ENCODE measurements around the gene PRPF31. TPM values are rescaled to one million over a fixed set of nuclear protein-coding genes. Genes with fewer than 3 reads are reported as not detected.

The PRPF31 gene
- polyA plus RNA-seq, 1 donor from 2014 or later: 76.6 TPM

DNA sequence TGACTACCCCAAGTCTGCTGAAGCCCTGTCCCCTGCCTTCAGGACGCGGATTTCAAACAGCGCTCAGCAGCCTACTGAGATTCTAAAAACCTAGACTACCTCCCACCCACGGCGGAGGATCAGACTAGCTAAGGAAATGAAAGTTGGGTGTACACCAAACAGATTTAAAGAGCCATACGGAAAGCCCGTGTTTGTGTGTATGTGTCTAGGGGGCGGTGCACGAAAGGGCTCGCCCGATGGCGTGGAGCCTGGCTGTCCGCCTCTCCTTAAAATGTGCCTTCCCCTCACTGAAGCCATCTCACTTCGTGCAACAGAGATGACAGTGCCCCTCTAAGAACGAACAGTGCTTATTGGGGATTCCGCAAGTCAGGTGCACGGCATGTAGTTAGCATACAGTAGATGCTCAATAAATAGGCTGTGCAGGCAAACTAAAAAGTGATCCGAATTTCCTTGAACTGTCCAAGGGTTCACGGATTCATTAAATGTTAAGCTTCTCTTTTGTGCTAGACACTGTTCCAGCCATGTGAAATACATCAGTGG, 43.3 kb downstream of the PRPF31 start:
- H3F3A ChIP-seq (ENCODE audit: insufficient read depth, low read length, poor library complexity, severe bottlenecking): no peaks in the 10 kb centered on the region
- no peaks in the 10 kb centered on the region for H3K9me2 ChIP-seq (ENCODE audit: insufficient read depth, low read length)
- H3K36me3 ChIP-seq (ENCODE audit: insufficient read depth, low read length): no peaks in the 10 kb centered on the region
- H3K27me3 ChIP-seq (ENCODE audit: insufficient read depth, low read depth, low read length): no peaks in the 10 kb centered on the region
- H3K4me3 ChIP-seq (ENCODE audit: low read length): peak overlapping the region; percentile 79
- H3K79me2 ChIP-seq (replicated peaks; ENCODE audit: insufficient read depth, low read length): peaks cover 9% of the 10 kb centered on the region
- no peaks in the 10 kb centered on the region for H4K20me1 ChIP-seq (ENCODE audit: insufficient read depth)
- no peak for TF ChIP-seq POLR2AphosphoS5 (IDR thresholded peaks at IDR 0.05)
- TF ChIP-seq SMC3 (conservative IDR thresholded peaks at IDR 0.05; ENCODE audit: poor library complexity): no peak
- no peak for TF ChIP-seq RAD21 (conservative IDR thresholded peaks at IDR 0.05)
- TF ChIP-seq, protein P1, sequence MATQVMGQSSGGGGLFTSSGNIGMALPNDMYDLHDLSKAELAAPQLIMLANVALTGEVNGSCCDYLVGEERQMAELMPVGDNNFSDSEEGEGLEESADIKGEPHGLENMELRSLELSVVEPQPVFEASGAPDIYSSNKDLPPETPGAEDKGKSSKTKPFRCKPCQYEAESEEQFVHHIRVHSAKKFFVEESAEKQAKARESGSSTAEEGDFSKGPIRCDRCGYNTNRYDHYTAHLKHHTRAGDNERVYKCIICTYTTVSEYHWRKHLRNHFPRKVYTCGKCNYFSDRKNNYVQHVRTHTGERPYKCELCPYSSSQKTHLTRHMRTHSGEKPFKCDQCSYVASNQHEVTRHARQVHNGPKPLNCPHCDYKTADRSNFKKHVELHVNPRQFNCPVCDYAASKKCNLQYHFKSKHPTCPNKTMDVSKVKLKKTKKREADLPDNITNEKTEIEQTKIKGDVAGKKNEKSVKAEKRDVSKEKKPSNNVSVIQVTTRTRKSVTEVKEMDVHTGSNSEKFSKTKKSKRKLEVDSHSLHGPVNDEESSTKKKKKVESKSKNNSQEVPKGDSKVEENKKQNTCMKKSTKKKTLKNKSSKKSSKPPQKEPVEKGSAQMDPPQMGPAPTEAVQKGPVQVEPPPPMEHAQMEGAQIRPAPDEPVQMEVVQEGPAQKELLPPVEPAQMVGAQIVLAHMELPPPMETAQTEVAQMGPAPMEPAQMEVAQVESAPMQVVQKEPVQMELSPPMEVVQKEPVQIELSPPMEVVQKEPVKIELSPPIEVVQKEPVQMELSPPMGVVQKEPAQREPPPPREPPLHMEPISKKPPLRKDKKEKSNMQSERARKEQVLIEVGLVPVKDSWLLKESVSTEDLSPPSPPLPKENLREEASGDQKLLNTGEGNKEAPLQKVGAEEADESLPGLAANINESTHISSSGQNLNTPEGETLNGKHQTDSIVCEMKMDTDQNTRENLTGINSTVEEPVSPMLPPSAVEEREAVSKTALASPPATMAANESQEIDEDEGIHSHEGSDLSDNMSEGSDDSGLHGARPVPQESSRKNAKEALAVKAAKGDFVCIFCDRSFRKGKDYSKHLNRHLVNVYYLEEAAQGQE (IDR thresholded peaks at IDR 0.05; ENCODE audit: borderline replicate concordance): no peak
- no peak for TF ChIP-seq MXI1 (conservative IDR thresholded peaks at IDR 0.05; ENCODE audit: poor library complexity, severe bottlenecking)
- no peak for TF ChIP-seq TAF1 (IDR thresholded peaks at IDR 0.05; ENCODE audit: low read depth)
- TF ChIP-seq EP300 (conservative IDR thresholded peaks at IDR 0.05; ENCODE audit: poor library complexity, severe bottlenecking): no peak
- no peak for TF ChIP-seq EZH2 (IDR thresholded peaks at IDR 0.05; ENCODE audit: borderline replicate concordance, insufficient read depth, low read length, poor library complexity, severe bottlenecking)
- TF ChIP-seq, protein P2, sequence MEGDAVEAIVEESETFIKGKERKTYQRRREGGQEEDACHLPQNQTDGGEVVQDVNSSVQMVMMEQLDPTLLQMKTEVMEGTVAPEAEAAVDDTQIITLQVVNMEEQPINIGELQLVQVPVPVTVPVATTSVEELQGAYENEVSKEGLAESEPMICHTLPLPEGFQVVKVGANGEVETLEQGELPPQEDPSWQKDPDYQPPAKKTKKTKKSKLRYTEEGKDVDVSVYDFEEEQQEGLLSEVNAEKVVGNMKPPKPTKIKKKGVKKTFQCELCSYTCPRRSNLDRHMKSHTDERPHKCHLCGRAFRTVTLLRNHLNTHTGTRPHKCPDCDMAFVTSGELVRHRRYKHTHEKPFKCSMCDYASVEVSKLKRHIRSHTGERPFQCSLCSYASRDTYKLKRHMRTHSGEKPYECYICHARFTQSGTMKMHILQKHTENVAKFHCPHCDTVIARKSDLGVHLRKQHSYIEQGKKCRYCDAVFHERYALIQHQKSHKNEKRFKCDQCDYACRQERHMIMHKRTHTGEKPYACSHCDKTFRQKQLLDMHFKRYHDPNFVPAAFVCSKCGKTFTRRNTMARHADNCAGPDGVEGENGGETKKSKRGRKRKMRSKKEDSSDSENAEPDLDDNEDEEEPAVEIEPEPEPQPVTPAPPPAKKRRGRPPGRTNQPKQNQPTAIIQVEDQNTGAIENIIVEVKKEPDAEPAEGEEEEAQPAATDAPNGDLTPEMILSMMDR (IDR thresholded peaks at IDR 0.05; ENCODE audit: poor library complexity, severe bottlenecking): no peak
- peak overlapping the region; percentile 99 for H3K4me2 ChIP-seq (ENCODE audit: low read length)
- H3K9me3 ChIP-seq (ENCODE audit: low read length): no peaks in the 10 kb centered on the region
- peak overlapping the region; percentile 91 for H3K27ac ChIP-seq (ENCODE audit: low read length)
- H2AFZ ChIP-seq (ENCODE audit: low read depth, low read length): peak overlapping the region; percentile 61
- peak overlapping the region; percentile 78 for H3K9ac ChIP-seq (ENCODE audit: low read length)

DNA sequence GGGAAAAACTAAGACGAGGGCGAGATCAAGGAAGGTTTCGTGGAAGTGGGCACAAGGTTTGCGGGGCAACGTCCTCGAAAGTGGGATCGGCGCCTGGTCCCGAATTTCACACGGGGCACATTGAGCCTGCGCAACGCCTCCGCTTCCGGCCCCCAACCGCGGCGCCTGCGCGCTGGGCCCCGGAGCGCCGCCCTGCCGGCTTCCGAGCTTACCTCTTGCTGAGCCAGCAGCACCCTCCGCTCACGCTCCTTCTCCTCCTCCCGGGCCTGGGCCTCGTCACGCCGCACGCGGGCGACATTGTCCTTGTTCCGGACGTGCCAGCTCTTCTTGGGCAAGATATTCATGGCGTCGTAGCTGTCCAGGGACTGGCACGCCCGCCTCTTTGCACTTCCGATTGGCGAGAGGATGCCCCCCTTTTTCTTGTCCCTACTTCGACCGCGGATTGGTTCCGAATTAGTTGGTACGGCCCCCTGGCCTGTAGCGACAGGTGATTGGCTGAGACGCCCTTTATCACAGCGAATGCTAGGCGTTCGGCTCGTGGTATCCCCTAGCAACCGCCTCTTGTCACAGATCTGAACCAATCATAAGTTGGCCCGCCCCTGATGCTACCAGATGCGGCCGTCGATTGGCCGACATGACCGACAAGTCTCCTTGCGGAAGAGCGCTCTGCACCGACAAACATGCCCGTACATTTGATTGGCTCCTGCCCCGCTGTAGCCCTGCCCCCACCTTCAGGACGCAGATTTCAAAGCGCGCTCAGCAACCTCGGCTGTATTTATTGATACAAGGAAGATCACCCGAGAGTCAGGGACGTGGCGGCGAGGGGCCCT, 44.0 kb downstream of the PRPF31 start, which contains the start of gene LENG1:
LENG1 (minus strand) TSS at position 370 of the 830 bp plus-strand sequence; CDS start at position 344, 26 bp downstream.
- Histone ChIP-seq H3K9me3 (ENCODE audit: low read length) (no peaks in the 10 kb centered on the region), H2AFZ (ENCODE audit: low read depth, low read length) (peak within 1 kb of the TSS; percentile 81), H3K9ac (ENCODE audit: low read length) (peak within 1 kb of the TSS; percentile 78), H3K4me3 (ENCODE audit: low read length) (peak within 1 kb of the TSS; percentile 79), H3K27ac (ENCODE audit: low read length) (peak within 1 kb of the TSS; percentile 91), H3F3A (ENCODE audit: insufficient read depth, low read length, poor library complexity, severe bottlenecking) (no peaks in the 10 kb centered on the region), H3K27me3 (ENCODE audit: insufficient read depth, low read depth, low read length) (no peaks in the 10 kb centered on the region), H4K20me1 (ENCODE audit: insufficient read depth) (no peaks in the 10 kb centered on the region), H3K9me2 (ENCODE audit: insufficient read depth, low read length) (no peaks in the 10 kb centered on the region), H3K4me2 (ENCODE audit: low read length) (peak within 1 kb of the TSS; percentile 99), H3K79me2 (replicated peaks; ENCODE audit: insufficient read depth, low read length) (peaks cover 9% of the 10 kb centered on the region), H3K36me3 (ENCODE audit: insufficient read depth, low read length) (no peaks in the 10 kb centered on the region)
- TF ChIP-seq EZH2 (IDR thresholded peaks at IDR 0.05; ENCODE audit: borderline replicate concordance, insufficient read depth, low read length, poor library complexity, severe bottlenecking) (no peak), SMC3 (conservative IDR thresholded peaks at IDR 0.05; ENCODE audit: poor library complexity) (peak; percentile 53), EP300 (conservative IDR thresholded peaks at IDR 0.05; ENCODE audit: poor library complexity, severe bottlenecking) (peak; percentile 65), MXI1 (conservative IDR thresholded peaks at IDR 0.05; ENCODE audit: poor library complexity, severe bottlenecking) (peak; percentile 95), POLR2AphosphoS5 (IDR thresholded peaks at IDR 0.05) (peak; percentile 83), RAD21 (conservative IDR thresholded peaks at IDR 0.05) (peak; percentile 25), TAF1 (IDR thresholded peaks at IDR 0.05; ENCODE audit: low read depth) (peak; percentile 70)
- TF ChIP-seq, protein P2 (IDR thresholded peaks at IDR 0.05; ENCODE audit: poor library complexity, severe bottlenecking): peak; percentile 84
- TF ChIP-seq, protein P1 (IDR thresholded peaks at IDR 0.05; ENCODE audit: borderline replicate concordance): peak; percentile 62

All from neural cell (in vitro differentiated cells).